Measurements from ENCODE around the gene CDH22. TPM values are rescaled to one million over a fixed set of nuclear protein-coding genes. Genes with fewer than 3 reads are reported as not detected.

The CDH22 gene
- total and polyA plus RNA-seq, 2 experiments from 2014 or later = 0.08 to 0.10 TPM

- TF ChIP-seq ZNF114 (CRISPR knock-in tag; IDR thresholded peaks at IDR 0.05) (no peak), EZH2phosphoT487 (IDR thresholded peaks at IDR 0.05; ENCODE audit: unreplicated experiment) (no peak), STAT1 (IDR thresholded peaks at IDR 0.05; ENCODE audit: unreplicated experiment) (no peak), POLR2AphosphoS5 (IDR thresholded peaks at IDR 0.05; ENCODE audit: low read depth) (no peak), ETS1 (IDR thresholded peaks at IDR 0.05) (no peak), CREB1 (CRISPR knock-in tag; IDR thresholded peaks at IDR 0.05; ENCODE audit: low read depth) (no peak)
- TF ChIP-seq, protein P1, sequence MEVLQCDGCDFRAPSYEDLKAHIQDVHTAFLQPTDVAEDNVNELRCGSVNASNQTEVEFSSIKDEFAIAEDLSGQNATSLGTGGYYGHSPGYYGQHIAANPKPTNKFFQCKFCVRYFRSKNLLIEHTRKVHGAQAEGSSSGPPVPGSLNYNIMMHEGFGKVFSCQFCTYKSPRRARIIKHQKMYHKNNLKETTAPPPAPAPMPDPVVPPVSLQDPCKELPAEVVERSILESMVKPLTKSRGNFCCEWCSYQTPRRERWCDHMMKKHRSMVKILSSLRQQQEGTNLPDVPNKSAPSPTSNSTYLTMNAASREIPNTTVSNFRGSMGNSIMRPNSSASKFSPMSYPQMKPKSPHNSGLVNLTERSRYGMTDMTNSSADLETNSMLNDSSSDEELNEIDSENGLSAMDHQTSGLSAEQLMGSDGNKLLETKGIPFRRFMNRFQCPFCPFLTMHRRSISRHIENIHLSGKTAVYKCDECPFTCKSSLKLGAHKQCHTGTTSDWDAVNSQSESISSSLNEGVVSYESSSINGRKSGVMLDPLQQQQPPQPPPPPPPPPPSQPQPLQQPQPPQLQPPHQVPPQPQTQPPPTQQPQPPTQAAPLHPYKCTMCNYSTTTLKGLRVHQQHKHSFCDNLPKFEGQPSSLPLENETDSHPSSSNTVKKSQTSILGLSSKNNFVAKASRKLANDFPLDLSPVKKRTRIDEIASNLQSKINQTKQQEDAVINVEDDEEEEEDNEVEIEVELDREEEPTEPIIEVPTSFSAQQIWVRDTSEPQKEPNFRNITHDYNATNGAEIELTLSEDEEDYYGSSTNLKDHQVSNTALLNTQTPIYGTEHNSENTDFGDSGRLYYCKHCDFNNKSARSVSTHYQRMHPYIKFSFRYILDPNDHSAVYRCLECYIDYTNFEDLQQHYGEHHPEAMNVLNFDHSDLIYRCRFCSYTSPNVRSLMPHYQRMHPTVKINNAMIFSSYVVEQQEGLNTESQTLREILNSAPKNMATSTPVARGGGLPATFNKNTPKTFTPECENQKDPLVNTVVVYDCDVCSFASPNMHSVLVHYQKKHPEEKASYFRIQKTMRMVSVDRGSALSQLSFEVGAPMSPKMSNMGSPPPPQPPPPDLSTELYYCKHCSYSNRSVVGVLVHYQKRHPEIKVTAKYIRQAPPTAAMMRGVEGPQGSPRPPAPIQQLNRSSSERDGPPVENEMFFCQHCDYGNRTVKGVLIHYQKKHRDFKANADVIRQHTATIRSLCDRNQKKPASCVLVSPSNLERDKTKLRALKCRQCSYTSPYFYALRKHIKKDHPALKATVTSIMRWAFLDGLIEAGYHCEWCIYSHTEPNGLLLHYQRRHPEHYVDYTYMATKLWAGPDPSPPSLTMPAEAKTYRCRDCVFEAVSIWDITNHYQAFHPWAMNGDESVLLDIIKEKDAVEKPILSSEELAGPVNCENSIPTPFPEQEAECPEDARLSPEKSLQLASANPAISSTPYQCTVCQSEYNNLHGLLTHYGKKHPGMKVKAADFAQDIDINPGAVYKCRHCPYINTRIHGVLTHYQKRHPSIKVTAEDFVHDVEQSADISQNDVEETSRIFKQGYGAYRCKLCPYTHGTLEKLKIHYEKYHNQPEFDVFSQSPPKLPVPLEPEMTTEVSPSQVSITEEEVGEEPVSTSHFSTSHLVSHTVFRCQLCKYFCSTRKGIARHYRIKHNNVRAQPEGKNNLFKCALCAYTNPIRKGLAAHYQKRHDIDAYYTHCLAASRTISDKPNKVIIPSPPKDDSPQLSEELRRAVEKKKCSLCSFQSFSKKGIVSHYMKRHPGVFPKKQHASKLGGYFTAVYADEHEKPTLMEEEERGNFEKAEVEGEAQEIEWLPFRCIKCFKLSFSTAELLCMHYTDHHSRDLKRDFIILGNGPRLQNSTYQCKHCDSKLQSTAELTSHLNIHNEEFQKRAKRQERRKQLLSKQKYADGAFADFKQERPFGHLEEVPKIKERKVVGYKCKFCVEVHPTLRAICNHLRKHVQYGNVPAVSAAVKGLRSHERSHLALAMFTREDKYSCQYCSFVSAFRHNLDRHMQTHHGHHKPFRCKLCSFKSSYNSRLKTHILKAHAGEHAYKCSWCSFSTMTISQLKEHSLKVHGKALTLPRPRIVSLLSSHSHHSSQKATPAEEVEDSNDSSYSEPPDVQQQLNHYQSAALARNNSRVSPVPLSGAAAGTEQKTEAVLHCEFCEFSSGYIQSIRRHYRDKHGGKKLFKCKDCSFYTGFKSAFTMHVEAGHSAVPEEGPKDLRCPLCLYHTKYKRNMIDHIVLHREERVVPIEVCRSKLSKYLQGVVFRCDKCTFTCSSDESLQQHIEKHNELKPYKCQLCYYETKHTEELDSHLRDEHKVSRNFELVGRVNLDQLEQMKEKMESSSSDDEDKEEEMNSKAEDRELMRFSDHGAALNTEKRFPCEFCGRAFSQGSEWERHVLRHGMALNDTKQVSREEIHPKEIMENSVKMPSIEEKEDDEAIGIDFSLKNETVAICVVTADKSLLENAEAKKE (CRISPR knock-in tag; IDR thresholded peaks at IDR 0.05) = no peak
These were observed 93.3 kb downstream of the CDH22 start (continued) for GRCh38 chr20:46214824-46215488.

Data from GM23338 (cell line).